ENCODE results near the gene LYZL1. TPM values are rescaled to one million over a fixed set of nuclear protein-coding genes. Genes with fewer than 3 reads are reported as not detected.
"Not testable (repeated sequence)": the region's sequence is repeated elsewhere in the genome, so short reads cannot be mapped to it uniquely, and the experiment has no call there.

LYZL1 gene
- total RNA-seq, 2 donors from 2014 or later = not detected

DNA sequence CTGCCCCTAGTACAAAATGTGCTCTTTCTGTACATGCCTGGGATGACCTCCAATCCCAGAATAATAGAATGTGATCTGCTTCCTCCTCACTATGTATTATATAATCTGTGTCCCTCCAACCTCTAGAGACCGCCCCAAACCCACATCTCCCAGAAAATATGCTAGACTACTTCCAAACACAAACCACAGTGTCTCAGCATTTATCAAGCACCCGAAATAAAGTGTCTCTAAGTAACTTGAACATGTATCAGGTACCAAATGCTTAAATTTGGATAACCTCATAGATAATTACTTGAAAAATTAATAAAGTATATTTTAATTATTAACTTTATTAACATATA, 16.1 kb downstream of the LYZL1 start:
- no peak for DNase-seq
- Histone ChIP-seq H3K9me3 (peaks cover 0 to 5% (median 0%) of the 10 kb centered on the region in 3 donors), H3K36me3 (replicated peaks in 1 of 2; ENCODE audit: insufficient read depth in 1 of 2, low read depth in 2 of 2) (no peaks in the 10 kb centered on the region), H3K4me1 (no peaks in the 10 kb centered on the region), H3K4me3 (no peak overlapping the region), H3K27me3 (no peaks in the 10 kb centered on the region), H3K27ac (peak overlapping the region in 1 of 4 donors; percentile 22)
- ATAC-seq = no peak
- TF ChIP-seq, protein P1, sequence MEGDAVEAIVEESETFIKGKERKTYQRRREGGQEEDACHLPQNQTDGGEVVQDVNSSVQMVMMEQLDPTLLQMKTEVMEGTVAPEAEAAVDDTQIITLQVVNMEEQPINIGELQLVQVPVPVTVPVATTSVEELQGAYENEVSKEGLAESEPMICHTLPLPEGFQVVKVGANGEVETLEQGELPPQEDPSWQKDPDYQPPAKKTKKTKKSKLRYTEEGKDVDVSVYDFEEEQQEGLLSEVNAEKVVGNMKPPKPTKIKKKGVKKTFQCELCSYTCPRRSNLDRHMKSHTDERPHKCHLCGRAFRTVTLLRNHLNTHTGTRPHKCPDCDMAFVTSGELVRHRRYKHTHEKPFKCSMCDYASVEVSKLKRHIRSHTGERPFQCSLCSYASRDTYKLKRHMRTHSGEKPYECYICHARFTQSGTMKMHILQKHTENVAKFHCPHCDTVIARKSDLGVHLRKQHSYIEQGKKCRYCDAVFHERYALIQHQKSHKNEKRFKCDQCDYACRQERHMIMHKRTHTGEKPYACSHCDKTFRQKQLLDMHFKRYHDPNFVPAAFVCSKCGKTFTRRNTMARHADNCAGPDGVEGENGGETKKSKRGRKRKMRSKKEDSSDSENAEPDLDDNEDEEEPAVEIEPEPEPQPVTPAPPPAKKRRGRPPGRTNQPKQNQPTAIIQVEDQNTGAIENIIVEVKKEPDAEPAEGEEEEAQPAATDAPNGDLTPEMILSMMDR (IDR thresholded peaks at IDR 0.05) = no peak
- no peak for TF ChIP-seq POLR2A (IDR thresholded peaks at IDR 0.05)
- intact Hi-C loops (cut with DNase I) = loop anchor here (5.0 kb wide), 1 partner anchor 643 kb away; no protein-coding TSS in a partner anchor
- 49 to 56% methylated on average over 2 of the region's 2 CpGs for WGBS, 2 donors

DNA sequence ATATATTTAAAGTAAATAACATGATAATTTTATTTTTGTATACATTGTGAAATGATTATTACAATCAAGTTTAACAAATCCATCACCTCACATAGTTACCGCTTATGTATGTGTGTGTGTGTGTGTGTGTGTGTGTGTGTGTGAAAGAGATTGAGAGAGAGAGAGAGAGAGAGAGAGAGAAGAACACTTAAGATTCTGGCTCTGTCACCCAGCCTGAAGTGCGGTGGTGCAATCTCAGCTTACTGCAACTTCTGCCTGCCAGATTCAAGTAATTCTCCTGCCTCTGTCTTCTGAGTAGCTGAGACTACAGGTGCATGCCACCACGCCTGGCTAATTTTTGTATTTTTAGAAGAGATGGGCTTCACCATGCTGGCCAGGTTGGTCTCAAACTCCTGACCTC, 17.8 kb downstream of the LYZL1 start:
- intact Hi-C loops (cut with DNase I) = loop anchor here (5.0 kb wide), 1 partner anchor 644 kb away; no protein-coding TSS in a partner anchor
- Histone ChIP-seq H3K4me1 (no peaks in the 10 kb centered on the region), H3K27ac (no peak overlapping the region), H3K9me3 (no peaks in the 10 kb centered on the region), H3K27me3 (no peaks in the 10 kb centered on the region), H3K36me3 (replicated peaks in 1 of 2; ENCODE audit: insufficient read depth in 1 of 2, low read depth in 2 of 2) (no peaks in the 10 kb centered on the region), H3K4me3 (no peak overlapping the region)
- DNase-seq (no peak), ATAC-seq (no peak)
- WGBS, 2 donors = 67 to 77% methylated on average over 3 of the region's 3 CpGs
- TF ChIP-seq, protein P1 (IDR thresholded peaks at IDR 0.05) = no peak
- no peak for TF ChIP-seq POLR2A (IDR thresholded peaks at IDR 0.05)

DNA sequence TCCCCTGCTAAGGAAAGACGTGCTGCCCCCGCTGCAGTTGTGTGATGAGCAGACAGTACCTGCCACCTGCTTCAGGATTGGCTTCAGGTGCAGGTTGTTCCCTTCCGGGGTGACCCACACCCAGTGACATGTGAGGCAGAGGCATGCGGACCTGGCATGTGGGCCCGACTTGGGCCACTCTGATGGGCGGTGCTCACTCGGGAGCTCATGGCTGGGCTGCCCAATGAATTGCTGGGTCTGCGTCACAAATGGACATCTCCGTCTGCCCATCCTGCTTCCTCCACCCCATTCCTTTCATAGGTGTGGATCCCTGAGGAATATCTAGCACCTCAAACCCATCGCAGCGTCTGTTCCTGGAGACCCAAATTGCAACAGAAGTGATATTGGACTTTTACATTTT, 19.3 kb downstream of the LYZL1 start:
- H3K36me3 ChIP-seq (replicated peaks in 1 of 2; ENCODE audit: insufficient read depth in 1 of 2, low read depth in 2 of 2); ATAC-seq; H3K9me3 ChIP-seq; H3K27ac ChIP-seq; DNase-seq; H3K4me1 ChIP-seq; H3K4me3 ChIP-seq; H3K27me3 ChIP-seq: not testable (repeated sequence)
- 75 to 85% methylated on average over 11 of the region's 11 CpGs for WGBS, 2 donors
- intact Hi-C loops (cut with DNase I) = loop anchor here (5.0 kb wide), 1 partner anchor 646 kb away; no protein-coding TSS in a partner anchor

DNA sequence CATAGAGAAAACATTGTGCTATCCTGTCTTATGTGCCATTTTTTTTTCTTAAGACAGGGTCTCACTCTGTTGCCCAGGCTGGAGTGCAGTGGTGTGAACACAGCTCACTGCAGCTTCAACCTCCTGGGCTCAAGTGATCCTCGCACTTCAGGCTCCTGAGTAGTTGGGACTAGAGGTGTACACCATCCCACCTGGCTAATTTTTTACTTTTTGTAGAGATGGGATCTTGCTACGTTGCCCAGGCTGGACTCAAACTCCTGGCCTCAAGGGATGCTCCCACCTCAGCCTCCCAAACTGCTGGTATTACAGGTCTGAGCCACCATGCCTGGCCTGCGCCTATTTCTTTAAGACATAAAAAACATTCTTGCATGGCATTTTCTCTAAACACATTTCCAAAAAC, 20.6 kb downstream of the LYZL1 start:
- H3K36me3 ChIP-seq (replicated peaks in 1 of 2; ENCODE audit: insufficient read depth in 1 of 2, low read depth in 2 of 2) = no peaks in the 10 kb centered on the region
- DNase-seq (no peak), ATAC-seq (no peak)
- H3K4me1 ChIP-seq = no peaks in the 10 kb centered on the region
- WGBS, 2 donors = 80 to 87% methylated on average over 3 of the region's 3 CpGs
- H3K27me3 ChIP-seq = no peaks in the 10 kb centered on the region
- TF ChIP-seq, protein P1 (IDR thresholded peaks at IDR 0.05) = no peak
- no peak for TF ChIP-seq POLR2A (IDR thresholded peaks at IDR 0.05)
- intact Hi-C loops (cut with DNase I) = loop anchor here (5.0 kb wide), 1 partner anchor 647 kb away; no protein-coding TSS in a partner anchor
- no peak overlapping the region for H3K27ac ChIP-seq
- H3K4me3 ChIP-seq = no peak overlapping the region
- H3K9me3 ChIP-seq = no peaks in the 10 kb centered on the region

DNA sequence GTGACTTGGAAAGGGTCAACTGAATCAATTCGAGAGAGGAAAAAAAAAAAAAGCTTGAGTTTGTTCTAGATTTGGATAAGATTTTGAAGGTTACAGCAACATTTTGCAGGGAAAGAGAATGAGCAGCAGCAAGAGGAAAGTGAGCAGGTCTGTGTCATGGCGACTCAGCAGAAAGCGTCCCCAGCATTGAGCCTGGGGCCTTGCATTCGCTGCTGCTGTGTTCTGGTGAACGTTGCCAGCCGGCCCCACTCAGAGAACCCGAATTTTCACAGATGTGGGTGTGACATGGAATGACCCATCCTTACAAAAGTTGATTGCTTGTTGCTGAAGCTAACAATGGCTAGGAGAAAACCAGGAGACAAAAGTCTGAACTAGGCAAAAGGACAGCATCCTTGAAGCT, 21.6 kb downstream of the LYZL1 start:
- ATAC-seq; DNase-seq; intact Hi-C loops (cut with DNase I); H3K36me3 ChIP-seq (replicated peaks in 1 of 2; ENCODE audit: insufficient read depth in 1 of 2, low read depth in 2 of 2); H3K9me3 ChIP-seq; H3K4me1 ChIP-seq; H3K27ac ChIP-seq; H3K4me3 ChIP-seq; H3K27me3 ChIP-seq: not testable (repeated sequence)
- WGBS, 2 donors = 34 to 43% methylated on average over 7 of the region's 7 CpGs

DNA sequence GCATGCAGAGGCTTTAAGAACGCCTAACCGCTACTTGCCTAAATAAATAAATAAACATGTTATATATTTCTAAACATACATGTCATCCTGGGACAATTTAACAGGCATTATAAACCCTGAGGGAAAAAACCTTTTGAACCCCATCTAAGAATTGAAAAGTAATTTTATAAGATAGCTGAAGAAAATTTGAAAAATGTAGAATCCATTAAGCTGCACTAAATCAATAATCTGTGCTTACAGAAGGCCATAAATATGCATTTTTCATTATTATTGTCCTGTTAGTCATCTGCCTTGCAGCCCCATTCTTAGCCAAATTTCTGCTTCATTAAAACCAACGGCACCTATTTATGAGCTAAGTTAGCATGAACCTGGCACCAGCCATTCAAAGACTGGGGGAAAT, 24.2 kb downstream of the LYZL1 start:
- Histone ChIP-seq H3K27me3 (no peaks in the 10 kb centered on the region), H3K27ac (no peak overlapping the region), H3K4me3 (no peak overlapping the region), H3K4me1 (peaks cover 10% of the 10 kb centered on the region), H3K9me3 (no peaks in the 10 kb centered on the region), H3K36me3 (replicated peaks in 1 of 2; ENCODE audit: insufficient read depth in 1 of 2, low read depth in 2 of 2) (no peaks in the 10 kb centered on the region)
- ATAC-seq = no peak
- no peak for DNase-seq
- TF ChIP-seq, protein P1 (IDR thresholded peaks at IDR 0.05) = no peak
- TF ChIP-seq POLR2A (IDR thresholded peaks at IDR 0.05) = no peak
- WGBS, 2 donors = 88 to 94% methylated on average over 3 of the region's 3 CpGs
- intact Hi-C loops (cut with DNase I) = no loop called here
